ENCODE measurements around the gene HMX1. TPM values are rescaled to one million over a fixed set of nuclear protein-coding genes. Genes with fewer than 3 reads are reported as not detected.

The HMX1 gene
- total RNA-seq = not detected in 2 replicates

GRCh38 chr4:8871417-8872401 is at the start of gene HMX1:
TSS of gene HMX1 (minus strand) at chr4:8871839. CDS start at chr4:8871614, 225 bp downstream.

